HepG2 (cell line): ENCODE data around the gene FRK. TPM values are rescaled to one million over a fixed set of nuclear protein-coding genes. Genes with fewer than 3 reads are reported as not detected.
A peak's percentile ranks its signal among the peaks of the same experiment; 100 is the strongest.

Experiments
- CREB3 ChIP-seq: sonication (generic); formaldehyde crosslinking; IDR thresholded peaks from 2 replicates; pipeline ENCODE4 v1.5.0; 2020; ENCODE audit warnings: missing genetic modification reagents
- ELF1 ChIP-seq: sonication (generic); formaldehyde crosslinking; IDR thresholded peaks from 2 replicates; pipeline ENCODE4 v1.4.0; 2020; ENCODE audit warnings: missing genetic modification reagents
- FOXP4 ChIP-seq: sonication (generic); formaldehyde crosslinking; IDR thresholded peaks from 2 replicates; pipeline ENCODE4 v1.4.0; 2020; ENCODE audit warnings: missing genetic modification reagents
- ISL2 ChIP-seq: sonication (generic); formaldehyde crosslinking; IDR thresholded peaks from 2 replicates; pipeline ENCODE4 v1.5.0; 2020; ENCODE audit warnings: missing genetic modification reagents
- KMT2A ChIP-seq: sonication (generic); formaldehyde crosslinking; IDR thresholded peaks from 2 replicates; pipeline ENCODE4 v1.4.0; 2020; ENCODE audit warnings: missing genetic modification reagents
- MED13 ChIP-seq: sonication (generic); formaldehyde crosslinking; IDR thresholded peaks from 2 replicates; pipeline ENCODE4 v1.5.0; 2020; ENCODE audit warnings: missing genetic modification reagents
- RBFOX2 ChIP-seq: fragments of 200-400 bp; formaldehyde crosslinking; IDR thresholded peaks from 2 replicates; pipeline ENCODE4 v1.6.1; 2017; ENCODE audit warnings: low read depth, mild to moderate bottlenecking, low read length
- SOX5 ChIP-seq: IDR thresholded peaks from 2 replicates; pipeline ENCODE4 v1.6.1; 2016; ENCODE audit warnings: borderline replicate concordance
- TEAD2 ChIP-seq: sonication (generic); formaldehyde crosslinking; IDR thresholded peaks from 2 replicates; pipeline ENCODE4 v1.9.0; 2021; ENCODE audit warnings: missing genetic modification reagents
- ZBTB40 ChIP-seq, 2 experiments: fragments of 450-650 bp in 1 of 2; sonication (generic) in 1 of 2; formaldehyde crosslinking in 1 of 2; IDR thresholded peaks; 2 replicates each; pipeline versions ENCODE4 v1.6.1 to v1.8.0; 2016 to 2022; ENCODE audit warnings: antibody characterized with exemption in 1 of 2, mild to moderate bottlenecking in 1 of 2, missing genetic modification reagents in 1 of 2
- ZNF589 ChIP-seq: sonication (generic); formaldehyde crosslinking; conservative IDR thresholded peaks from 2 replicates; pipeline ENCODE4 v1.8.0; 2022; ENCODE audit warnings: mild to moderate bottlenecking, moderate library complexity, missing genetic modification reagents
- ZNF614 ChIP-seq: IDR thresholded peaks from 2 replicates; pipeline ENCODE4 v1.6.1; 2018; ENCODE audit warnings: missing biosample characterization, missing genetic modification reagents, inconsistent platforms, borderline replicate concordance
- ZNF770 ChIP-seq: sonication (generic); formaldehyde crosslinking; IDR thresholded peaks from 2 replicates; pipeline ENCODE4 v1.5.0; 2020; ENCODE audit warnings: mild to moderate bottlenecking, missing genetic modification reagents
- polyA plus RNA-seq, 8 experiments: library from polyadenylated mRNA; depleted of rRNA in 3 of 8; stranded (reverse) in 7 of 8; unstranded in 1 of 8; fragments of >200 nt; fragmentation: Illumina TruSeq in 4 of 8; extraction: Trizol in 4 of 8; gene quantifications; 2 replicates each; pipeline versions ENCODE4 v1.2.1 to v1.2.3, GENCODE V29; 2011 to 2016; ENCODE audit warnings: low read depth in 4 of 8, missing spikeins in 1 of 8, mixed read lengths in 1 of 8; ENCODE audit not compliant: insufficient read depth in 1 of 8
- total RNA-seq, 5 experiments: library from RNA; depleted of rRNA; stranded (reverse); fragments of >200 nt; fragmentation: Illumina TruSeq; extraction: Trizol; gene quantifications; 2 replicates each; pipeline ENCODE4 v1.2.3, GENCODE V29; 2016; ENCODE audit warnings: low read depth in 1 of 5
- TF ChIP-seq, protein P1 (sequence below): sonication (generic); formaldehyde crosslinking; conservative IDR thresholded peaks from 2 replicates; pipeline ENCODE4 v1.8.0; 2022; ENCODE audit warnings: missing genetic modification reagents

FRK gene
- total and polyA plus RNA-seq, 2 of the 13 experiments (the other 11 are each of a cell fraction or from before 2014, with no cell fraction given) = 1.3 to 2.9 TPM

DNA sequence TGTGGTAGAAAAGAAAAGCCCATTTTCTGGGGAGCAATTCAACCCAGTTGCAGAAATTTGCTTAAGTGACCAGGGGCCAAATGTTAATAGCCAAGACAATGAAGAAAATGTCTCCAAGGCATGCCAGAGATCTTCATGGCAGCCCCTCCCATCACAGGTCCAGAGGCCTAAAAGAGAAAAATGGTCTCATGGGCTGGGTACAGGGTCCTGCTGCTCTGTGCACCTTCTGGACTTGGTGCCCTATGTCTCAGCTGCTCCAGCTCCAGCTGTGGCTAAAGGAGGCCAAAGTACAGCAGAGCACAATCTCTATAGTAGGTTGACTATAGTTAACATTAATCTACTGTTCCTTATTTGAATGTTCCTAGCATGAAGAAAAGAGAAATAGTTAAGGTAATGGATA is 44.7 kb downstream of the FRK start (continued):
- TF ChIP-seq ZNF589 (CRISPR knock-in tag) (no peak), ISL2 (CRISPR knock-in tag) (no peak), FOXP4 (CRISPR knock-in tag) (no peak), ZBTB40 (IDR thresholded peaks at IDR 0.05) (no peak), ZBTB40 (CRISPR knock-in tag; IDR thresholded peaks at IDR 0.05) (no peak), CREB3 (CRISPR knock-in tag) (no peak), KMT2A (0 out of 2 replicates have a peak, but pooled peaks have one; percentile 37), ZNF770 (CRISPR knock-in tag) (no peak), TEAD2 (no peak), ELF1 (CRISPR knock-in tag) (no peak), SOX5 (CRISPR knock-in tag) (peak; percentile 58; the same call in 1 of the 2 replicates), MED13 (CRISPR knock-in tag) (no peak), ZNF614 (CRISPR knock-in tag) (no peak), RBFOX2 (no peak)
- TF ChIP-seq, protein P1, sequence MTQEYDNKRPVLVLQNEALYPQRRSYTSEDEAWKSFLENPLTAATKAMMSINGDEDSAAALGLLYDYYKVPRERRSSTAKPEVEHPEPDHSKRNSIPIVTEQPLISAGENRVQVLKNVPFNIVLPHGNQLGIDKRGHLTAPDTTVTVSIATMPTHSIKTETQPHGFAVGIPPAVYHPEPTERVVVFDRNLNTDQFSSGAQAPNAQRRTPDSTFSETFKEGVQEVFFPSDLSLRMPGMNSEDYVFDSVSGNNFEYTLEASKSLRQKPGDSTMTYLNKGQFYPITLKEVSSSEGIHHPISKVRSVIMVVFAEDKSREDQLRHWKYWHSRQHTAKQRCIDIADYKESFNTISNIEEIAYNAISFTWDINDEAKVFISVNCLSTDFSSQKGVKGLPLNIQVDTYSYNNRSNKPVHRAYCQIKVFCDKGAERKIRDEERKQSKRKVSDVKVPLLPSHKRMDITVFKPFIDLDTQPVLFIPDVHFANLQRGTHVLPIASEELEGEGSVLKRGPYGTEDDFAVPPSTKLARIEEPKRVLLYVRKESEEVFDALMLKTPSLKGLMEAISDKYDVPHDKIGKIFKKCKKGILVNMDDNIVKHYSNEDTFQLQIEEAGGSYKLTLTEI = no peak
